Measurements from ENCODE around the gene POPDC2.

GRCh38 chr3:119630880-119631329 is 29.5 kb downstream of the POPDC2 start:
- no peak for TF ChIP-seq CTCF (IDR thresholded peaks at IDR 0.05 in 8 of 11, conservative IDR thresholded peaks at IDR 0.05 in 3 of 11)
- no peak for TF ChIP-seq POLR2A (IDR thresholded peaks at IDR 0.05)
- TF ChIP-seq POLR2AphosphoS5 (IDR thresholded peaks at IDR 0.05), result no peak

Data from spleen (tissue), 7 donors.